K562 (cell line): Measurements from ENCODE around the gene SDHC. TPM values are rescaled to one million over a fixed set of nuclear protein-coding genes. Genes with fewer than 3 reads are reported as not detected.
A peak's percentile ranks its signal among the peaks of the same experiment; 100 is the strongest.

Source experiments
- ATAC-seq: fragments of 200-7000 bp; cut with Tn5 transposase; 3 replicates; pipeline ENCODE4 v1.9.1; 2020; ENCODE audit warnings: moderate library complexity
- BruUV-seq: library from RNA; stranded (reverse); fragments of 400-500 nt; replicated peaks from 2 replicates; lab custom pipeline; 2021; lab: Mats Ljungman, UMichigan
- CTCF ChIA-PET: fragments of 300-600 bp; formaldehyde crosslinking; extraction: SDS; loops from one replicate; lab custom pipeline; 2021; ENCODE audit warnings: low intra/inter-chr PET ratio; lab: Yijun Ruan, JAX
- POLR2A ChIA-PET: fragments of 300-600, 350-650 bp; sonication (Branson Sonifier 250); formaldehyde crosslinking; extraction: SDS; loops from one replicate; lab custom pipeline; 2021; ENCODE audit warnings: antibody characterized with exemption, inconsistent platforms; lab: Yijun Ruan, JAX
- DNase-seq, 4 experiments: peaks; one replicate each; pipeline versions ENCODE4 v3.0.0 to v3.0.0-alpha.2; 2011 to 2018; ENCODE audit warnings: low spot score in 3 of 4, mixed read lengths in 3 of 4; ENCODE audit errors: extremely low read depth in 1 of 4
- FAIRE-seq: peaks from 2 replicates; lab custom pipeline; 2011; peaks lifted over from hg19 to GRCh38; lab: Jason Lieb, UNC
- H2AFZ ChIP-seq: 2 replicates; pipeline ENCODE4 v1.6.0; 2011; ENCODE audit warnings: low read depth, low read length, control low read depth, inconsistent platforms
- H3K27ac ChIP-seq: fragments of 200-600 bp; 3 replicates; pipeline ENCODE4 v1.8.0; 2011; ENCODE audit warnings: low read depth, mild to moderate bottlenecking, control low read depth, inconsistent platforms, low read length, moderate library complexity, mixed read lengths; ENCODE audit errors: extremely low read depth
- H3K27me3 ChIP-seq, 2 experiments: fragments of 300-600 bp in 1 of 2; 2 replicates in 1 of 2; 3 replicates in 1 of 2; pipeline versions ENCODE4 v1.6.0 to v1.8.0; 2011; ENCODE audit warnings: inconsistent platforms in 2 of 2, low read length in 2 of 2, mild to moderate bottlenecking in 1 of 2, mixed read lengths in 1 of 2, moderate library complexity in 1 of 2; ENCODE audit not compliant: control insufficient read depth in 2 of 2, insufficient read depth in 2 of 2
- H3K36me3 ChIP-seq: fragments of 300-600 bp; 3 replicates; pipeline ENCODE4 v1.8.0; 2011; ENCODE audit warnings: mild to moderate bottlenecking, low read length, inconsistent platforms; ENCODE audit not compliant: control insufficient read depth, insufficient read depth
- H3K4me1 ChIP-seq, 2 experiments: fragments of 200-600 bp in 1 of 2; replicated peaks in 1 of 2; 2 replicates in 1 of 2; 3 replicates in 1 of 2; pipeline versions ENCODE4 v1.5.1 to v1.8.0; 2011; ENCODE audit warnings: inconsistent platforms in 2 of 2, low read length in 2 of 2, mild to moderate bottlenecking in 1 of 2, mixed read lengths in 1 of 2, moderate library complexity in 1 of 2; ENCODE audit not compliant: control insufficient read depth in 2 of 2, insufficient read depth in 2 of 2
- H3K4me2 ChIP-seq: 2 replicates; pipeline ENCODE4 v1.6.1; 2011; ENCODE audit warnings: low read length, control low read depth, inconsistent platforms, mixed read lengths; ENCODE audit not compliant: insufficient read depth
- H3K4me3 ChIP-seq: fragments of 200-600 bp; sonication (generic), shearing (Covaris generic); 2 replicates; pipeline ENCODE4 v1.5.1; 2016; ENCODE audit warnings: control low read depth, inconsistent platforms
- H3K79me2 ChIP-seq: fragments of 200-600 bp; 3 replicates; pipeline ENCODE4 v1.8.0; 2011; ENCODE audit warnings: low read length, inconsistent platforms; ENCODE audit not compliant: control insufficient read depth, insufficient read depth
- H3K9ac ChIP-seq, 2 experiments: 2 replicates each; pipeline versions ENCODE4 v1.6.0 to v1.6.1; 2011; ENCODE audit warnings: low read depth in 2 of 2, low read length in 2 of 2, control low read depth in 1 of 2, inconsistent platforms in 1 of 2, mild to moderate bottlenecking in 1 of 2, mixed read lengths in 1 of 2; ENCODE audit not compliant: insufficient read depth in 1 of 2
- H3K9me1 ChIP-seq: one replicate; pipeline ENCODE4 v1.6.0; 2011; ENCODE audit warnings: inconsistent platforms, mild to moderate bottlenecking, low read length, moderate library complexity; ENCODE audit not compliant: control insufficient read depth, insufficient read depth
- H3K9me3 ChIP-seq: replicated peaks from 2 replicates; pipeline ENCODE4 v1.5.1; 2011; ENCODE audit warnings: low read depth, low read length, inconsistent platforms; ENCODE audit not compliant: control insufficient read depth, insufficient read depth
- H4K20me1 ChIP-seq: replicated peaks from 2 replicates; pipeline ENCODE4 v1.6.1; 2011; ENCODE audit warnings: low read length, inconsistent platforms, mixed read lengths; ENCODE audit not compliant: control insufficient read depth, insufficient read depth
- ATF7 ChIP-seq: fragments of 450-650 bp; IDR thresholded peaks from 2 replicates; pipeline ENCODE4 v1.7.1; 2014; ENCODE audit warnings: mild to moderate bottlenecking, moderate library complexity
- C11orf30 ChIP-seq: fragments of 450-650 bp; IDR thresholded peaks from 2 replicates; pipeline ENCODE4 v1.6.1; 2016; ENCODE audit warnings: low read depth, mild to moderate bottlenecking
- FOXJ2 ChIP-seq: fragments of 200-800 bp; sonication (Bioruptor generic); IDR thresholded peaks from 2 replicates; pipeline ENCODE4 v1.6.1; 2016; ENCODE audit warnings: missing genetic modification characterization, missing compliant biosample characterization
- MAFK ChIP-seq: IDR thresholded peaks from 2 replicates; pipeline ENCODE4 v1.6.1; 2011; ENCODE audit warnings: low read length, improper control_type of control experiment
- RCOR1 ChIP-seq, 2 experiments: IDR thresholded peaks; 2 replicates each; pipeline ENCODE4 v1.6.1; 2012; ENCODE audit warnings: low read depth in 2 of 2, low read length in 2 of 2, borderline replicate concordance in 1 of 2, improper control_type of control experiment in 1 of 2
- TEAD4 ChIP-seq, 2 experiments: sonication (generic) in 1 of 2; formaldehyde crosslinking in 1 of 2; IDR thresholded peaks; 2 replicates each; pipeline versions ENCODE4 v1.6.1 to v1.8.0; 2012 to 2022; ENCODE audit warnings: borderline replicate concordance in 1 of 2, inconsistent platforms in 1 of 2, low read length in 1 of 2, mild to moderate bottlenecking in 1 of 2, missing genetic modification reagents in 1 of 2
- ZBTB8A ChIP-seq: fragments of 450-650 bp; IDR thresholded peaks from 2 replicates; pipeline ENCODE4 v1.6.1; 2018; ENCODE audit warnings: mild to moderate bottlenecking, moderate library complexity; ENCODE audit not compliant: partially characterized antibody
- ZNF316 ChIP-seq: fragments of 450-650 bp; IDR thresholded peaks from 2 replicates; pipeline ENCODE4 v1.6.1; 2016
- WGBS: fragments of 100-300 bp; shearing (Covaris generic); methylation state at CpG from one replicate; pipeline ENCODE4 v1.1.6; 2016; ENCODE audit warnings: low coverage, mixed read lengths; ENCODE audit not compliant: insufficient coverage; ENCODE audit errors: missing lambda C conversion rate; 5-methylcytosine and 5-hydroxymethylcytosine counted together
- in situ Hi-C: fragments of 300-500 bp; cut with MboI; formaldehyde crosslinking; loops from 4 replicates; pipeline ENCODE4 v1.15.0; 2018; ENCODE audit warnings: inconsistent platforms, mixed read lengths
- intact Hi-C: fragments of 100-400 bp; cut with micrococcal nuclease; formaldehyde crosslinking; loops from 2 replicates; pipeline ENCODE4 v1.14.2; 2022
- polyA plus RNA-seq, 8 experiments: library from polyadenylated mRNA; depleted of rRNA in 4 of 8; stranded (reverse) in 5 of 8; unstranded in 3 of 8; fragments of >200 nt; fragmentation: Nextera tagmentation in 2 of 8; fragmentation: Illumina TruSeq in 1 of 8; extraction: Ambion mirVana in 2 of 8; extraction: Trizol in 1 of 8; gene quantifications; 2 replicates each; pipeline versions ENCODE4 v1.2.1 to v1.2.3, GENCODE V29; 2011 to 2014; ENCODE audit warnings: inconsistent platforms in 1 of 8, missing spikeins in 1 of 8
- total RNA-seq, 7 experiments: library from RNA; depleted of rRNA in 6 of 7; stranded (reverse); fragments of >200 nt in 6 of 7; fragmentation: Illumina TruSeq in 2 of 7; extraction: Trizol in 2 of 7; gene quantifications; 2 replicates each; pipeline versions ENCODE4 v1.2.1 to v1.2.3, GENCODE V29; 2011 to 2021; ENCODE audit warnings: low replicate concordance in 1 of 7
- TF ChIP-seq, protein P1 (sequence below), 2 experiments: IDR thresholded peaks; 2 replicates each; pipeline ENCODE4 v1.6.1; 2012; ENCODE audit warnings: improper control_type of control experiment in 2 of 2, low read depth in 2 of 2, low read length in 2 of 2, borderline replicate concordance in 1 of 2
- TF ChIP-seq, protein P2 (sequence below), 3 experiments: fragments of 200-800 bp in 1 of 3; sonication (Bioruptor generic) in 1 of 3; sonication (generic) in 1 of 3; formaldehyde crosslinking in 1 of 3; IDR thresholded peaks; 2 replicates each; pipeline versions ENCODE4 v1.6.1 to v1.8.0; 2016 to 2022; ENCODE audit warnings: mild to moderate bottlenecking in 2 of 3, missing compliant biosample characterization in 2 of 3, missing genetic modification characterization in 2 of 3, missing genetic modification reagents in 1 of 3
- TF ChIP-seq, protein P3 (sequence below): sonication (generic); formaldehyde crosslinking; IDR thresholded peaks from 2 replicates; pipeline ENCODE4 v1.8.0; 2022; ENCODE audit warnings: missing genetic modification reagents, mild to moderate bottlenecking, moderate library complexity, borderline replicate concordance

The SDHC gene
- total and polyA plus RNA-seq, 9 of the 15 experiments (the other 6 are each of a cell fraction or from before 2014, with no cell fraction given) = 7.7 to 309 (median 174) TPM

DNA sequence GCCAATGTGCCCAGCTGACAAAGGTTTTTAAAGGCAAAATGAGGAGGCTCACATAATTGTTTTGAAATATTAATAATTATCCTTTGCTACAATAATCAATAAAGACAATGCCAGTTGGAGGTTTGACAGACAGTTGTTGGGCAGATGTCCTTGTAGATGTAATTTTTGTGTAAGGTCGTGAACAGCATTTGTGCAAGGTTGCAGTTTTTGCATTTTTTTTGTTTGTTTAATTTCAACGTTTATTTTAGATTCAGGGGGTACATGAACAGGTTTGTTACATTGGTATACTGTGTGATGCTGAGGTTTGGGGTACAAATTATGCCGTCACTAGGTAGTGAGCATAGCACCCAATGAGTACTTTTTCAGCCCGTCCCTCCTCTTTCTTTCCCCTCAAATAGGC lies 13.7 kb upstream of the SDHC start (continued):
- TF ChIP-seq, protein P1, sequence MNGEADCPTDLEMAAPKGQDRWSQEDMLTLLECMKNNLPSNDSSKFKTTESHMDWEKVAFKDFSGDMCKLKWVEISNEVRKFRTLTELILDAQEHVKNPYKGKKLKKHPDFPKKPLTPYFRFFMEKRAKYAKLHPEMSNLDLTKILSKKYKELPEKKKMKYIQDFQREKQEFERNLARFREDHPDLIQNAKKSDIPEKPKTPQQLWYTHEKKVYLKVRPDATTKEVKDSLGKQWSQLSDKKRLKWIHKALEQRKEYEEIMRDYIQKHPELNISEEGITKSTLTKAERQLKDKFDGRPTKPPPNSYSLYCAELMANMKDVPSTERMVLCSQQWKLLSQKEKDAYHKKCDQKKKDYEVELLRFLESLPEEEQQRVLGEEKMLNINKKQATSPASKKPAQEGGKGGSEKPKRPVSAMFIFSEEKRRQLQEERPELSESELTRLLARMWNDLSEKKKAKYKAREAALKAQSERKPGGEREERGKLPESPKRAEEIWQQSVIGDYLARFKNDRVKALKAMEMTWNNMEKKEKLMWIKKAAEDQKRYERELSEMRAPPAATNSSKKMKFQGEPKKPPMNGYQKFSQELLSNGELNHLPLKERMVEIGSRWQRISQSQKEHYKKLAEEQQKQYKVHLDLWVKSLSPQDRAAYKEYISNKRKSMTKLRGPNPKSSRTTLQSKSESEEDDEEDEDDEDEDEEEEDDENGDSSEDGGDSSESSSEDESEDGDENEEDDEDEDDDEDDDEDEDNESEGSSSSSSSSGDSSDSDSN (IDR thresholded peaks at IDR 0.05; ENCODE audit: borderline replicate concordance in 1 of 2, low read depth in 2 of 2, low read length in 2 of 2) = no peak
- TF ChIP-seq ZNF316 = peak; percentile 90
- peak; percentile 86 for TF ChIP-seq C11orf30
- TF ChIP-seq MAFK = peak; percentile 78
- TF ChIP-seq FOXJ2 (tag) = no peak

DNA sequence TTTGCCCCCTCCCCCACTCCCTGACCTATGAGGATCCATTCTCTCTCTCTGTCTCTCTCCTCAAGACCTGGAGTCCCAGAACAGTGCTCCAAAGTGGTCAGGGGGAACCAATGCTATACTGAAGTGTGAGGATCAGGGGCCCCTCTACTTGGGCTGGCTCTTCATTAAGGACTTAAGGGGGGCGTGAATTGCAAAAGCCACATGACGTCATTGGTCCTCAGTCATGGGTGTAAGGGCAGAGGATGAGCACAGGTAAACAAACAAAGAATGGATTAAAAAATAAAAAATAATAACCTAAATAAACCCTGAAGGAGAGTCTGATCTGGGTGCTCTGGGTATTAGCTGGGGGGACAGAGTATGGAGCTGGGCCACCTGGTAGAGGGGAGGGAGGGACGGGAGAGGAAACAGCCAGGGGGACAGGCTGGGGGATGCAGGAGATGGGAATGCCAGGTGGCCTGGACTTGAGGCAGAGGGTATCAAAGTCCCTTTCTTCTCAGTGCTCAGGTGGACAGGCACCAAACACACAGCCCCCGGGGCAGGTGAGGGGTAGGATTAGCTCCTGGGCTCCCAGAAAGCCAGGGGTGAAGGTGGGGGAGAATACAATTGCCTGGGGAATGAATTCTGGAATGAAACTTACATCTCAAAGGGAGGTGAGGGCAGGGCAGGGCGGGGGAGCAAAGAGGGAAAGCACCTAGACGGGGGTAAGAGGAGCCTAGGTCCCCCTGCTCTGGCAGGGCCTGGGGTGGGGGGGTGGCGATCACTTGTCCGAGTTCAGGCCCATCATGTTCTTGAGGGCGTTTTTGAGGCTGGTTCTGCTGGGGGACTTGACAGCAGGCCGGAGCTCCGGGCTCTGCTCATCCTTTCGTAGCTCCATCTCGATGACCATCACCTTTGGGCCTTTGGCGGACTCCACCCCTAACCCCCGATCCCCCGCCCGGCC lies 9.0 kb upstream of the SDHC start:
- peak overlapping the region; percentile 88 for H3K4me2 ChIP-seq
- H3K9me1 ChIP-seq = no peaks in the 10 kb centered on the region
- peak overlapping the region; percentile 70; the same call in 2 of the 3 replicates for H3K27ac ChIP-seq
- peak overlapping the region; percentile 90 for H2AFZ ChIP-seq
- POLR2A ChIA-PET = interaction anchor here (0.6 to 1.3 kb wide), 6 partner anchors 9 to 147 kb away, joined by 3 to 8 read pairs (median 4); partner anchors contain the start of genes SDHC and TOMM40L
- peaks cover 16% of the 10 kb centered on the region for H3K36me3 ChIP-seq
- no peaks in the 10 kb centered on the region for H4K20me1 ChIP-seq
- 19% methylated on average over 8 of the region's 17 CpGs for WGBS
- intact Hi-C loops (loop anchor here (5.0 kb wide), 2 partner anchors 62 to 103 kb away; partner anchors contain the start of genes CFAP126 and NDUFS2), in situ Hi-C loops (no loop called here)
- CTCF ChIA-PET = interaction anchor here (1.1 kb wide), 1 partner anchor 78 kb away, joined by 3 read pairs; no protein-coding TSS in a partner anchor
- ATAC-seq (peak; percentile 2; the same call in 2 of the 3 replicates), FAIRE-seq (no peak), DNase-seq (no peak)
- H3K4me1 ChIP-seq = peaks cover 25 to 28% of the 10 kb centered on the region in 2 experiments
- H3K79me2 ChIP-seq = peaks cover 19% of the 10 kb centered on the region
- no peaks in the 10 kb centered on the region for H3K27me3 ChIP-seq
- BruUV-seq = TSS peak; percentile 38
- H3K4me3 ChIP-seq = peak overlapping the region; percentile 61
- peak overlapping the region; percentile 56 to 93; a peak in 3 of 4 replicates for H3K9ac ChIP-seq
- H3K9me3 ChIP-seq = no peaks in the 10 kb centered on the region
- TF ChIP-seq RCOR1 (IDR thresholded peaks at IDR 0.05; ENCODE audit: borderline replicate concordance in 1 of 2, low read depth in 2 of 2, low read length in 2 of 2) = no peak
- TF ChIP-seq ZBTB8A = no peak
- TF ChIP-seq, protein P2, sequence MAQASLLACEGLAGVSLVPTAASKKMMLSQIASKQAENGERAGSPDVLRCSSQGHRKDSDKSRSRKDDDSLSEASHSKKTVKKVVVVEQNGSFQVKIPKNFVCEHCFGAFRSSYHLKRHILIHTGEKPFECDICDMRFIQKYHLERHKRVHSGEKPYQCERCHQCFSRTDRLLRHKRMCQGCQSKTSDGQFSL (CRISPR knock-in tag; IDR thresholded peaks at IDR 0.05) = peak; percentile 46; the same call in 1 of the 2 replicates
- TF ChIP-seq, protein P2 (tag; IDR thresholded peaks at IDR 0.05) = no peak
- TF ChIP-seq, protein P3, sequence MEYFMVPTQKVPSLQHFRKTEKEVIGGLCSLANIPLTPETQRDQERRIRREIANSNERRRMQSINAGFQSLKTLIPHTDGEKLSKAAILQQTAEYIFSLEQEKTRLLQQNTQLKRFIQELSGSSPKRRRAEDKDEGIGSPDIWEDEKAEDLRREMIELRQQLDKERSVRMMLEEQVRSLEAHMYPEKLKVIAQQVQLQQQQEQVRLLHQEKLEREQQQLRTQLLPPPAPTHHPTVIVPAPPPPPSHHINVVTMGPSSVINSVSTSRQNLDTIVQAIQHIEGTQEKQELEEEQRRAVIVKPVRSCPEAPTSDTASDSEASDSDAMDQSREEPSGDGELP (CRISPR knock-in tag) = 0 out of 2 replicates have a peak, but pooled peaks have one; percentile 1
- no peak for TF ChIP-seq TEAD4 (IDR thresholded peaks at IDR 0.05; ENCODE audit: low read length)
- TF ChIP-seq TEAD4 (CRISPR knock-in tag; IDR thresholded peaks at IDR 0.05; ENCODE audit: borderline replicate concordance) = no peak
- TF ChIP-seq ATF7 = peak; percentile 80
